NCI-H2029 treated with DMSO at 0.1 percent for 48 hours (cell line): ENCODE data around the gene CRYZ.
A peak's percentile ranks its signal among the peaks of the same experiment; 100 is the strongest.
"Not testable (repeated sequence)": the region's sequence is repeated elsewhere in the genome, so short reads cannot be mapped to it uniquely, and the experiment has no call there.

Experiments
- DNase-seq: peaks from one replicate; lab custom pipeline; 2025; lab: John Stamatoyannopoulos, UW

The CRYZ gene, protein sequence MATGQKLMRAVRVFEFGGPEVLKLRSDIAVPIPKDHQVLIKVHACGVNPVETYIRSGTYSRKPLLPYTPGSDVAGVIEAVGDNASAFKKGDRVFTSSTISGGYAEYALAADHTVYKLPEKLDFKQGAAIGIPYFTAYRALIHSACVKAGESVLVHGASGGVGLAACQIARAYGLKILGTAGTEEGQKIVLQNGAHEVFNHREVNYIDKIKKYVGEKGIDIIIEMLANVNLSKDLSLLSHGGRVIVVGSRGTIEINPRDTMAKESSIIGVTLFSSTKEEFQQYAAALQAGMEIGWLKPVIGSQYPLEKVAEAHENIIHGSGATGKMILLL

DNA sequence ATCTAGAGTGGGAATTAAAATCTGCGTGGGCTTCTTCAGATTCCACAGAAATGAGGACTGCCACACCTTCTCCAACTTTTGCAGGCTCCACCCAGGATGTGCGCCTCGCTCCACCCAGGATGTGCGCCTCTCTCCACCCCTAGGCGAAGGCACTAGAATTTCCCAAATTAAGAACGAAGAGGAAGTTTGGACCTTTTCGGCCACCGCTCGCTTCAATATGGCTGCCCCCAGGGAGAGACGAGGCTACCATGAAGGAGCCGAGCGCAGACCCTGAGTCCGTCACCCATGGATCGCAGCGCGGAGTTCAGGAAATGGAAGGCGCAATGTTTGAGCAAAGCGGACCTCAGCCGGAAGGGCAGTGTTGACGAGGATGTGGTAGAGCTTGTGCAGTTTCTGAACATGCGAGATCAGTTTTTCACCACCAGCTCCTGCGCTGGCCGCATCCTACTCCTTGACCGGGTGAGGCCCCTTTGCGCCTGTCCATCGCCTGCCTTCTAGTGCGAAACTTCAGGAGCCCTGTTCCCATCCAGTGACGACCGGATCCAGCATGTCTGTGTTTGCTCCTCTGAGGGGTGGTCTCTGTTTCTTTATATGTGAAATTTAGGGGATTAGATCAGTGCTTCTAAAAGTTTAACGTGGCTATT, at the start of gene CRYZ, which contains the start of gene TYW3:
Gene CRYZ (minus strand): TSS at position 91 of the 644 bp plus-strand sequence. CDS start 8,229 bp downstream, outside the sequence.
Gene TYW3 (plus strand): TSS at position 193 of the 644 bp plus-strand sequence. CDS start 93 bp downstream, at position 286.
- peak; percentile 53 for DNase-seq

DNA sequence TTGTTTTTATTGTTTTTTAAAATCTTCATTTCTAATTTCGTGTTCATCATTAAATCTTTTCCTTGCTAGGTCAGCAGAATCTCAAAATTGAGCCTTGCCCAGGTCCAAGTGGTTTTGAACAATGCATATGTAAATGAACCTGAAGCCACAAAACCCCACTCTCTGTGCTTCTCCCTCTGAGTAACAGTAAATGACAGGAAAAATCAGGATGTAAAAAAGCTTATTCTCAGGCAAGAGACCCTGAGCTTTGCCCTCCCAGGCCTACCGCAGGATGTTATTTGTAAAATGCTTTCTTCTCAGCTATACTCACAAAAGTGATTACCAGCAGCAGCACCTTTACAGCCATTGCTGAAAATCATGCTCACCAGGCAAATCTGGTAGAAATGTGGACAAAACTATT, 47.7 kb upstream of the CRYZ start:
- no peak for DNase-seq

DNA sequence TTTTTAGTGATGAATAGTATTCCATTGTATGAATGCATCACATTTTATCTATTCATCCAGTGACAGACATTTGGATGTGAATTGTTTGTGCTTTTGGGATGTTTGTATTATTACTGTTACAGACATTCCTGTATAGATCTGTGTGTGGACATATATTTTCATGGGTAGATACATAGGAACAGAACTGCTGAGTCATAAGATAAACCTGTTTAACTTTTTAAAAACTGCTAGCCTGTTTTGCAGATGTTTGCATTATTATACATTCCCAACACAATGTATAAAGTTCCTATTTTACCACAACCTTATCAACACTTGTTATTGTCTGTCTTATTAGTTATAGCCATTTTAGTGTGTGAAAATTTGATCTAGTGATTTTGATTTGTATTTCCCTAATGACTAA, 46.9 kb upstream of the CRYZ start:
- DNase-seq: no peak

DNA sequence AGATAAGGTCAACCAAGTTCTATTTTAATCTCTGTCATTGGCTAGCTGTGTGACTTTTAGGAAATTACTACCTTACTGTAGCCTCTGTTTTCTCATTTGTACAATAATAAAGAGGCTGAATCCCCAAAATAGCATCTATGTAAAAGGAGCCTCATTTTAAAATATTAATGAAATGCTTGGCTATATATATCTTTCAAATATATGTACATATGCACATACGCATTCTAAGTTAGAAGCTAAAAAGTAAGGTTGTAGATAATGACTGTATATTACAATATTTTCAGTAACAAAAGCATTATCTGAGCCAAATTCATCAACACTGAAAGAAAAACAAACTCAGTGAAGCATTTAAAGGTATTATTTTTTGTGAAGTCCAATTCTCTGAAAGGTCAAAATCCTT, 44.7 kb upstream of the CRYZ start:
- no peak for DNase-seq

DNA sequence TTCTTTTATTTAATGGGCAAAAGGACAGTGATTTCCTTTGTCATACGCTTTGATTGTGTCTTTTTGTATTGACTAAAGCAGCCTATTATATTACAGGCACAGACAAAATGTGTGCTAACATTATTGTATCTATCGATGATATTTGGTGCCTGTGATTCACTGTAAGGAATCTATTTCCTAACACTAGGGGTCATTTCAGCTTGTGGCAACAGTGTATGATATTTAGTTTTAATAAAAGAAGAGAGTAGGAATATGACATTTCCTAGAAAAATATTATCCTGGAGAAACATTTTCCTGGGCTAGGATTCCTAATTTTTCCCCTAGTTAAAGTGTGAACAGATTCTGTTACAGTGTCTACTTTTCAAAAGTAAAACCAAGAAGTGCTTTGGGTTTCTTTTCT, 42.9 kb upstream of the CRYZ start:
- DNase-seq: no peak

DNA sequence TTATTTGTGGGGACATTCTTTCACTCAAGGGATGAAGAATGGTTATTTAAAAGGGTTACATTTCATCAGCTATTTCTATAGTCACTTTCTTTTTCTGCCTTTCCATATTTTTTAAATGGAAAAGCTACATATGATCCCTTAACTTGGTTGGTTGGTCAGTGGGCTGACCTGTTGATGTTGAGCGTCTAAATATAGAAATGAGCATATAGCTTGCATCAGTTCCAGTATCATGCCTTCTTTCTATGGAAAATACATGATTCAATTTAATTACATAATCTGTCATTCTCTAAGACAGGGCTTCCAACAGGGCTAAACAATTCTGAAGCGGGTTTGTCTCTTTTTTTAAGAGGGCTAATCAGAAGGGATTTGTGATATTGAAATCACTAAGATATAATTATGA, 40.7 kb upstream of the CRYZ start:
- no peak for DNase-seq

DNA sequence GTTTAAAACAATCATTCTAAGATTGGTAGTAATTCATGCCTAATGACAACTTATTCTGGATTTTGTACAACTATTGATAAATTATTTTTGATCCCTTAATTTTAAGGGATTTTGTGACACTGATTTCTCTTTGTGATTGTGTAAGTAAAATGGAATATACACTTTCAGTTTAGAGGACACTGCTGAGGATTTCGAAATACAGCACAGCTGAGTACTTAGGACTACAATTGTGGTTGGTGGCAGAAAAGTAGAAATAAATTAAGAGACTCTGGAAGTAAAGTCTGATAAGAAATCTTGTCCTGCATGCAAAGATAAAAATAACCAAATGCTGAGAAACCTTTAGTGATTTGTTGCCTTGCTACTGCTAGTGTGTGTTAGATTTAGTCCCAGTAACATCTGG, 40.1 kb upstream of the CRYZ start:
- DNase-seq: no peak

DNA sequence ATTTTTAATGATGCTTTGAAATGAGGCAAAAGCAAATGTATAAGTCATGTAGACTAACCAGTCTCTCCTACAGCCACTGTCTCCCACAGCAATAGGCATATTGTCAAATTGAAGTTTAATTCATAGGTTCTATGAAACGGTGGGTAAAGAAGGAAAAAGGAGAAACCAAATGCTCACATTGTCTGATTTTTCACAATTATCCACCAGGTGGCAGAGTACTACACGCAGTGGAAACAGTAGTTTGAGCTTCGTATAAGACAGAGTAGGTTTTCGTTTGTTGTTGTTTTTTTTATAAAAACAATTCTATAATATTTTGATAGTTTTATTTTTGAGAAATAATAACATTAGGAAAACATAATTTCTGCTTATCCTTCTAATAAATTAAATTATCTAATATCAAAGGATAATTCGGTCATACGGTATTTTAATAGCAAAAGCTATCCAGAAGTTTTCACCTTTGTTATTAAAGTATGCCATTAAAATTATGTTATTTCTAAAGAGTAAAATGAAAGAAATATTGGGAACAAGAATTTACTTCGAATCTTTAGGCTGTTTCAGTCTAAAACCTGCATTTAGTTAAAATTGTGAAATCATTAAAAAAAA, 39.2 kb upstream of the CRYZ start:
- DNase-seq: peak; percentile 41

DNA sequence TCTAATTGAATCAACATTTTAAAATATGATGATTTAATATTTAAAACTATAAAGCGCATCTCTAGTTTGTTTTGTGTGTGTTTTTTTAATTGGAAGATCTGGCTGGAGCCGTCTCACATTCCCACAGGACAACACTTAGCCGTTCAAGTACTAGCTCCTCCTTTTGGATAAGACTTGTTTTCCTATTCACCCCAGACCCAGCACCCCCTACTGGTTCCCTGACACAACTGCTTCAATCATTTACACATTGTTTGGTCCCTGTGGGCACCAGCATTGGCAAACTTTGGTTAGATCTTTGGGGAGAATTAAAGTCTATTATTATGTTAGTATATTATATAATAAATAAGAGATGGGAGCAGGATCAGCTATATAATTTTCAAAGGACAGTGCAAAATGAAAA, 34.6 kb upstream of the CRYZ start:
- DNase-seq: no peak

DNA sequence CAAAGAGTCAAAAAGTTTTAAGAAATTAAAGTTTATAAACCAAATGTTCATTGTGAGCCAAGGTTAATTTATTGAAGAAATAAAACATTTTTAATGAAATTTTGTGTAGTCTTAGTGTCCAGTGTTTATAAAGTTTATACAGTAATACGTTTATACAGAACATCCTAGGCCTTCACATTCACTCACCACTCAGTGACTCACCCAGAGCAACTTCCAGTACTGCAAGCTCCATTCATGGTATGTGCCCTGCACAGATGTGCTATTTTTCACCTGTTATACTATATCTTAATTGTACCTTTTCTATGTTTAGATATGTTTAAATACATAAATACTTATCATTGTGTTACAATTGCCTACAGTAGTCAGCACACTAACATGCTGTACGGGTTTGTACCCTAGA, 33.7 kb upstream of the CRYZ start:
- DNase-seq: no peak

DNA sequence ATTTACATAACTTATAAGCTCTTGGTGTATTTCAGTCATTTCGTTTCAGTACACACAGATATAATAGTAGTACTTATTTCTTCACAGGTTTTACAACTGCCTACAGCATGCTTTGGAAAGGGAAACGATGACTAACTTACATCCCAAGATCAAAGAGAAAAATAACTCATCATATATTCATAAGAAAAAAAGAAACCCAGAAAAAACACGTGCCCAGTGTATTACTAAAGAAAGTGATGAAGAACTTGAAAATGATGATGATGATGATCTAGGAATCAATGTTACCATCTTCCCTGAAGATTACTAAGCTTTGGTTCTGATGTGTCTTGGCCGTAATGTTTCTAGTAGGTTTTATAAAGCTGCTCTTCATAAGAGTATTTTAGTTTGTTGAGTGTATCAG, 31.0 kb upstream of the CRYZ start:
- DNase-seq: no peak

DNA sequence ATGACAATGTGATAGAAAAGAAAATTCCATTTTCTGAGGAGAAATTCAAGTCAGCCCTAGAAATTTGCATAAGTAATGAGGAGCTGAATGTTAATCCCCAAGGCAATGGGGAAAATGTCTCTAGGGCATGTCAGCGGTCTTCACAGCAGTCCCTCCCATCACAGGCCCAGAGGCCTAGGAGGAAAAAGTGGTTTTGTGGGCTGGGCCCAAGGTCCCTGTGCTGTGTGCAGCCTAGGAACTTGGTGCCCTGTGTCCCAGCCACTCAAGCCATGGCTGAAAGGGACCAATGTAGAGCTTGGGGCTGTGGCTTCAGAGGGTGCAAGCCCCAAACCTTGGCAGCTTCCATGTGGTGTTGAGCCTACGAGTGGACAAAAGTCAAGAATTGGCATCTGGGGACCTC, 23.8 kb upstream of the CRYZ start:
- DNase-seq: not testable (repeated sequence)

DNA sequence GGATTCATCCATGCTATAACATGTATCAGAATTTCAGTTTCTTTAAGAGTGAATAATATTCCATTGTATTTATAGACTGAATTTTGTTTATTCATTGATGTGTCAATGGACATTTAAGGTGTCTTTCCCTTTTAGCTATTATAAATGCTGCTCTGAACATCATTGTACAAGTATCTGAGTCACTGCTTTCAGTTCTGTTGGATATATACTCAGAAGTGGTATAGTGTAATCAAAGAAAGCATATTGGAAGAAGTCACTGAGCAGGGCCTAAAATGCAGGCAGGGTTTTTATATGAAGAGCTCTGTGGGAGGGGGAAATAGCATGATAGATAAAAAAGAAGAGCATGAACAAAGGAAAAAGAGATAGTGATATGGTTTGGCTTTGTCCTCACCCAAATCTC, 22.6 kb upstream of the CRYZ start:
- DNase-seq: no peak

DNA sequence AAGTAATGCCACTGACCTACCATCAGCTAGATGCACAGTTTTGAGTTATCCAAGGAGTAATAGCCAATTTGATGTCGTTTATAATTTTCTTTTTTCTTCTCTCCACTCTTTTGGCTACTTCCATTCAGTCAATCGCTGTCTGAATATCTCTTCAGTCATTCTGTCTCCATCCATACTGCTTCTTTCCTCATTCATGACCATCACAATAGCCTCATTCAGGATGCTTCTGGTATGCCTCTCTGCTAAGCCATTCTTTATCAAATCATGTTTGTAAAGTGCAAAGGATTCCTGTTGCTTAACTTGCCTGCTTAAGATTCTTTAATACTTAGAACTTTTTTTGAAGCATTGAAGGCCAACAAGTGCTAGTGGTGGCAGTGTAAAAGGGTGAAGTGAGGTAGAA, 20.3 kb upstream of the CRYZ start:
- DNase-seq: no peak

DNA sequence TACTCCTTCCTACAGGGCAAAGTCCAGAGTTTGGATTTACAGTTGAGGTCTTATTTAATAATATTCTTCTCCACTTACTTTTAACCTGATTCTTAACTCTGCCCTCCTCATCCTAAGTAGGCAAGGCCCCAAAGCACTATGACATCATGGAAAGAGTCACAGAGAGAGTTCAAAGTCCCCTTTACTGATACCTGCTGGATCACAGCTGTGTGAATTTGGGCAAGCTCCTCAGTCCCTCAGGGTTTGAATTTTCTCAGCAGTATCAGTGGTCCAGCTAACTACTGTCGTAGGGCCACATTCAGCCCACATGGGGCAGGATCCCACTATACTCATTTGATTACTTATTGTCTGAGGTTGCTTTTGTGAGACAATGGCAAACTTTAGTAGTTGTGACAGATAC, 16.1 kb upstream of the CRYZ start:
- no peak for DNase-seq

DNA sequence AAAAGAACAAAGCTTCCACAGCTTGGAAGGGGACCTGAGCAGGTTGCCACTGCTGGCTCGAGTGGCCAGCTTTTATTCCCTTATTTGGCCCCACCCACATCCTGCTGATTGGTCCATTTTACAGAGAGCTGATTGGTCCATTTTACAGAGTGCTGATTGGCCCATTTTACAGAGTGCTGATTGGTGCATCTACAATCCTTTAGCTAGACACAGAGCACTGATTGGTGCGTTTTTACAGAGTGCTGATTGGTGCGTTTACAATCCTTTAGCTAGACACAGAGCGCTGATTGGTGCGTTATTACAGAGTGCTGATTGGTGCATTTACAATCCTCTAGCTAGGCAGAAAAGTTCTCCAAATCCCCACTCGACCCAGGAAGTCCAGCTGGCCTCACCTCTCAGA, 12.4 kb upstream of the CRYZ start:
- not testable (repeated sequence) for DNase-seq

DNA sequence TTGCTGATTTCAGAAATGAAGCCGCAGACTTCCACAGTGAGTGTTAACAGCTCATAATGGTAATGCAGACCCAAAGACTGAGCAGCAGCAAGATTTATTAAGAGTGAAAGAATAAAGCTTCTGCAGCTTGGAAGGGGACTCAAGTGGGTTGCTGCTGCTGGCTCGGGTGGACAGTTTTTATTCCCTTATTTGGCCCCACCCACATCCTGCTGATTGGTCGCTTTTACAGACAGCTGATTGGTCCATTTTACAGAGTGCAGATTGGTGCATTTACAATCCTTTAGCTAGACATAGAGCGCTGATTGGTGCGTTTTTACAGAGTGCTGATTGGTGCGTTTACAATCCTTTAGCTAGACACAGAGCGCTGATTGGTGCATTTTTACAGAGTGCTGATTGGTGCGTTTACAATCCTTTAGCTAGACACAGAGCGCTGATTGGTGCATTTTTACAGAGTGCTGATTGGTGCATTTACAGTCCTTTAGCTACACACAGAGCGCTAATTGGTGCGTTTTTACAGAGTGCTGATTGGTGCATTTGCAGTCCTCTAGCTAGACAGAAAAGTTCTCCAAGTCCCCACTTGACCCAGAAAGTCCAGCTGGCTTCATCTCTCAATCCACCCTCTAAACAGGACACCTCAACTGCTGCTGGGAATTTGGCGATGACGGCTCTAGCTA, 7.6 kb upstream of the CRYZ start:
- not testable (repeated sequence) for DNase-seq

DNA sequence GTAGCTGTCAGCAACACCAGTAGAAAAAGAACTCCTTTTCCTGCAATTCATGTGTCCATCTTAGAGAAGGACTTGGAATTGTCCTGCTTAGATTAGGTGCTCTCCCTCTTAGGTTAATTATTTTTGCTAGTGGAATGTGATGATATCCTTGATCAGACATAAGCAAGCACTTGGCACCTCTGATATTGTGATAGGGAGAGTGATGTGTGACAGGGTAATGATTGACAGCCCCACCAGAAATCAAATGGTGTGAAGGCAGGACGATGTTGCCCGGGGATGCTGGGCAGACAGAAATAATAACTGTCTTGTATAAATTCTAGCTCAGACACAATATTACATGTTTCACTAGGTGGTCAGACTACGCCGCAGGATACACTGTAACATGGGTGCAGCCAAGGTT, 4.5 kb upstream of the CRYZ start:
- no peak for DNase-seq

DNA sequence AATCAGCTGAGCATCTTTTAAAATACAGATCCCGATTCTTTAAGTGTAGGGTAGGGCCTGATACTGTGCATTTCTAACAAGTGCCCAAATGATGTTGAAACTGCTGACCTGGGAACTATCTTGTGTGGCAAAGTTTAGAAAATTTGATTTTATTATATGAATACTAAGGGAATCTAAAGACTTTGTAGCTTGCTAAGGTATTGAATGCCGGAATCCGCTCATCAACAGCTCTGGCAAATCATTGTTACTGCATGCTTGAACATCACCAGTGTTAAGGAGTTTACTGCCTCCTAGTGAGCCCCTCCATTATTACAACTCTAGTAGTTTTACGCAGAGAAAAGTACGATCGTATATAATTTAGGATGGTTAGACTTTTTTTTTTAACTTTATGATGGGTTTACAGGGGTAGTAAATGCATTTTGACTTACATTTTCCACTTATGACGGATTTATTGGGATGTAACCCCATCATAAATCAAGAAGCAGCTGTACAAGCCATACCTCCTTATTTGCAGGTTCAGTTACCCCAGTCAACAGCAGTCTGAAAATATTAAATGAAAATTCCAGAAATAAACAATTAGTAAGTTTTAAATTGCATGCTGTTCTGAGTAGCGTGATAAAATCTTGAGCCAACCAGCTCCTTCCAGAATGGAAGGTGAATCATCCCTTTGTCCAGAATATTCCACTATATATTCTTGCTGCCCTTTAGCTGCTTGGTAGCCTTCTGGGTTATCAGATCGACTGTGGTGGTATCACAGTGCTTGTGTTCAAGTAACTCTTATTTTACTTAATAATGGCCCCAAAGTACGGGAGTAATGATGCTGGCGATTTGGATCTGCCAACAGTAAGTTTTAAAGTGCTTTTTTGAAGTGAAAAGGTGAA, 994 bp upstream of the CRYZ start:
- DNase-seq: peak; percentile 34

DNA sequence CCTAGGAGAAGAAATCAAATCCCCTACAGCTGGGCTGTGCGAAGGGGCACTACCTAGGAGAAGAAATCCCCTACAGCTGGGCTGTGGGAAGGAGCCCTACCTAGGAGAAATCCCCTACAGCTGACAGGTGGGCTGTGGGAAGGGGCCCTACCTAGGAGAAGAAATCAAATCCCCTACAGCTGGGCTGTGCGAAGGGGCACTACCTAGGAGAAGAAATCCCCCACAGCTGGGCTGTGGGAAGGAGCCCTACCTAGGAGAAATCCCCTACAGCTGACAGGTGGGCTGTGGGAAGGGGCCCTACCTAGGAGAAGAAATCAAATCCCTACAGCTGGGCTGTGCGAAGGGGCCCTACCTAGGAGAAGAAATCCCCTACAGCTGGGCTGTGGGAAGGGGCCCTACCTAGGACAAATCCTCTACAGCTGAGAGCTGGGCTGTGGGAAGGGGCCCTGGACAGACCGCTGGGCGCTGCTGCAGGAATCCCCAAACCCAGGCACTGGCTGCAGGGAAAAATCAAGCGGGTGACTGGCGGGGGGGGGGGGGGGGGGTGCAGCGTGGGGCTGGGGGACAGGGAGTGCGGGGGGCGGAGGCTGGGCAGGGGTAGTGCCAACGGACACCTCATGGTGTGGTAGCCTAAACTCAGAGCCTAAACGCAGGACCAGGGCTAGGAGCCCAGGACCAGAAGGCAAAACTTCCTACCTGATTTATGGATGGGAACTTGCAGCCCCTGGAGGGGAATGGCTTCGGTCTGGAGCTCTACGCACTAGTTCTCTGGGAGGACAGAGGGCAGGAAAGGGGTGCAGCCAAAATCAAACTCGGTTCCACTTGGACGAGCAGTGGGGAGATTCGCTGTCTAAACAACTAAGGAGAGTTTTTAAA, 541 bp downstream of the CRYZ start:
- DNase-seq: not testable (repeated sequence)
